Prostate gland (tissue), 2 donors: ENCODE data around the gene ZNF782. TPM values are rescaled to one million over a fixed set of nuclear protein-coding genes. Genes with fewer than 3 reads are reported as not detected.

Experiments used
- DNase-seq: peaks from one replicate; pipeline ENCODE4 v3.0.0-alpha.2; 2019; ENCODE audit warnings: low spot score
- H3K27ac ChIP-seq, 2 donors: fragments of 200-600 bp; sonication (generic); 2 replicates each; pipeline ENCODE4 v1.5.1; 2017 to 2019
- H3K27me3 ChIP-seq: fragments of 200-600 bp; sonication (generic); replicated peaks from 2 replicates; pipeline ENCODE4 v1.5.1; 2019; ENCODE audit not compliant: insufficient read depth
- H3K36me3 ChIP-seq, 2 donors: fragments of 200-600 bp; sonication (generic); 1 replicate in 1 of 2; 2 replicates in 1 of 2; pipeline versions ENCODE4 v1.5.1 to v1.8.1; 2017 to 2019
- H3K4me1 ChIP-seq: fragments of 200-600 bp; sonication (generic); replicated peaks from 2 replicates; pipeline ENCODE4 v1.5.1; 2019
- H3K4me3 ChIP-seq, 2 donors: fragments of 200-600 bp; sonication (generic); 2 replicates each; pipeline ENCODE4 v1.5.1; 2017 to 2019
- H3K9me3 ChIP-seq: fragments of 200-600 bp; sonication (generic); 2 replicates; pipeline ENCODE4 v1.5.1; 2017
- POLR2A ChIP-seq: fragments of 450-650 bp; IDR thresholded peaks from one replicate; pipeline ENCODE4 v1.6.1; 2016; ENCODE audit warnings: antibody characterized with exemption, mild to moderate bottlenecking
- POLR2AphosphoS5 ChIP-seq: sonication (generic); formaldehyde crosslinking; IDR thresholded peaks from one replicate; pipeline ENCODE4 v1.6.1; 2017; ENCODE audit warnings: antibody characterized with exemption
- WGBS: methylation state at CpG from one replicate; pipeline ENCODE4 v1.1.5; 2018; 5-methylcytosine and 5-hydroxymethylcytosine counted together
- intact Hi-C: fragments of 100-400 bp; cut with DNase I; formaldehyde crosslinking; loops from one replicate; pipeline ENCODE4 v1.14.2; 2022
- total RNA-seq, 2 donors: library from RNA; depleted of rRNA; stranded (reverse); fragments of >200 nt; gene quantifications; one replicate each; pipeline ENCODE4 v1.1.0, GENCODE V29; 2016
- TF ChIP-seq, protein P1 (sequence below), 4 experiments: fragments of 200-600 bp in 2 of 4; fragments of 450-650 bp in 2 of 4; sonication (generic) in 2 of 4; IDR thresholded peaks; 1 replicate in 3 of 4; 2 replicates in 1 of 4; pipeline ENCODE4 v1.5.1; 2016 to 2019; ENCODE audit warnings: antibody characterized with exemption in 4 of 4, mild to moderate bottlenecking in 2 of 4, moderate library complexity in 2 of 4

The ZNF782 gene
- total RNA-seq, 2 donors from 2014 or later = 15.8 to 30.9 TPM

DNA sequence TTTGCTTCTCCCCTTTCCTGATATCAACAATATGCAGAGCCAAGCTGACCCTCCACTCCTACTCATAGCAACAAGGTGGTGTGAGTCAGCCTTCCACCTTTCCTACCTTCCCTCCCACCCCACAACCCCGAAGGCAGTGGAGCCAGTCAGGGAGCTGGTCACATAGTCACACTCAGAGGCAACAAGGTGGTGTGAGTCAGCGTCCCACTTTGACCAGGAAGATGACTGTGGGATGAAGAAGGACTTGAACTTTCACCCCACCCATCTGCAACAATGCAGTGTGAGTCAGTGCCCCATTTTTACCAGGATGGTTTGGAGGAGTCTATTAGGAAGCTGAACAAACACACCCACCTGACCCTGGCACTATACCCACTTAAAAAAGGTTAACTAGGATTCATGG lies 30.1 kb upstream of the ZNF782 start:
- no peaks in the 10 kb centered on the region for H3K9me3 ChIP-seq
- TF ChIP-seq, protein P1, sequence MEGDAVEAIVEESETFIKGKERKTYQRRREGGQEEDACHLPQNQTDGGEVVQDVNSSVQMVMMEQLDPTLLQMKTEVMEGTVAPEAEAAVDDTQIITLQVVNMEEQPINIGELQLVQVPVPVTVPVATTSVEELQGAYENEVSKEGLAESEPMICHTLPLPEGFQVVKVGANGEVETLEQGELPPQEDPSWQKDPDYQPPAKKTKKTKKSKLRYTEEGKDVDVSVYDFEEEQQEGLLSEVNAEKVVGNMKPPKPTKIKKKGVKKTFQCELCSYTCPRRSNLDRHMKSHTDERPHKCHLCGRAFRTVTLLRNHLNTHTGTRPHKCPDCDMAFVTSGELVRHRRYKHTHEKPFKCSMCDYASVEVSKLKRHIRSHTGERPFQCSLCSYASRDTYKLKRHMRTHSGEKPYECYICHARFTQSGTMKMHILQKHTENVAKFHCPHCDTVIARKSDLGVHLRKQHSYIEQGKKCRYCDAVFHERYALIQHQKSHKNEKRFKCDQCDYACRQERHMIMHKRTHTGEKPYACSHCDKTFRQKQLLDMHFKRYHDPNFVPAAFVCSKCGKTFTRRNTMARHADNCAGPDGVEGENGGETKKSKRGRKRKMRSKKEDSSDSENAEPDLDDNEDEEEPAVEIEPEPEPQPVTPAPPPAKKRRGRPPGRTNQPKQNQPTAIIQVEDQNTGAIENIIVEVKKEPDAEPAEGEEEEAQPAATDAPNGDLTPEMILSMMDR (IDR thresholded peaks at IDR 0.05) = no peak
- TF ChIP-seq POLR2AphosphoS5 (no peak), POLR2A (no peak)
- intact Hi-C loops = no loop called here
- no peaks in the 10 kb centered on the region for H3K4me1 ChIP-seq
- 83% methylated on average over 2 of the region's 2 CpGs for WGBS
- DNase-seq = no peak
- no peaks in the 10 kb centered on the region for H3K27me3 ChIP-seq
- H3K27ac ChIP-seq = no peak overlapping the region
- no peak overlapping the region for H3K4me3 ChIP-seq
- H3K36me3 ChIP-seq = no peaks in the 10 kb centered on the region

GRCh38 chr9:96883922-96884321 lies 29.6 kb upstream of the ZNF782 start:
- no peak overlapping the region for H3K4me3 ChIP-seq

GRCh38 chr9:96877269-96877668 lies 23.0 kb upstream of the ZNF782 start:
- no peaks in the 10 kb centered on the region for H3K36me3 ChIP-seq
- intact Hi-C loops = no loop called here
- H3K27ac ChIP-seq = no peak overlapping the region
- DNase-seq = no peak
- 8% methylated on average over 43 of the region's 43 CpGs for WGBS
- no peaks in the 10 kb centered on the region for H3K4me1 ChIP-seq
- H3K27me3 ChIP-seq = no peaks in the 10 kb centered on the region
- TF ChIP-seq POLR2A (no peak), POLR2AphosphoS5 (no peak)
- TF ChIP-seq, protein P1 (IDR thresholded peaks at IDR 0.05) = no peak
- H3K9me3 ChIP-seq = no peaks in the 10 kb centered on the region
- H3K4me3 ChIP-seq = peak overlapping the region in 1 of 2 donors; percentile 28

More at GRCh38 chr9:96883922-96884321, 29.6 kb upstream of the ZNF782 start:
- Histone ChIP-seq H3K4me1 (no peaks in the 10 kb centered on the region), H3K9me3 (no peaks in the 10 kb centered on the region), H3K27ac (no peak overlapping the region), H3K27me3 (no peaks in the 10 kb centered on the region), H3K36me3 (no peaks in the 10 kb centered on the region)
- DNase-seq = no peak
- intact Hi-C loops = no loop called here
- 38% methylated on average over 1 of the region's 1 CpG for WGBS
- TF ChIP-seq, protein P1 (IDR thresholded peaks at IDR 0.05) = no peak
- TF ChIP-seq POLR2A (no peak), POLR2AphosphoS5 (no peak)

GRCh38 chr9:96875461-96876142 lies 21.3 kb upstream of the ZNF782 start:
- under 1% methylated on average over 43 of the region's 43 CpGs for WGBS

More at GRCh38 chr9:96875461-96876142, 21.3 kb upstream of the ZNF782 start:
- Histone ChIP-seq H3K4me3 (peak overlapping the region; percentile 48 to 51), H3K9me3 (no peaks in the 10 kb centered on the region), H3K27ac (peak overlapping the region; percentile 82 to 85), H3K27me3 (no peaks in the 10 kb centered on the region), H3K4me1 (no peaks in the 10 kb centered on the region), H3K36me3 (no peaks in the 10 kb centered on the region)
- intact Hi-C loops = no loop called here
- TF ChIP-seq POLR2AphosphoS5 (peak; percentile 73), POLR2A (no peak)
- TF ChIP-seq, protein P1 (IDR thresholded peaks at IDR 0.05) = peak in 1 of 4 experiments; percentile 9
- DNase-seq = peak; percentile 75
